Subcutaneous abdominal adipose tissue (tissue), 5 donors: ENCODE measurements around the gene TMC3.
"Not testable (repeated sequence)": the region's sequence is repeated elsewhere in the genome, so short reads cannot be mapped to it uniquely, and the experiment has no call there.

Experiments used
- H3K27ac ChIP-seq: one replicate; pipeline ENCODE4 v1.7.0; 2013; ENCODE audit warnings: low read depth, mild to moderate bottlenecking, inconsistent platforms, low read length, moderate library complexity
- H3K27me3 ChIP-seq, 5 donors: one replicate each; pipeline ENCODE4 v1.7.0; 2013; ENCODE audit warnings: low read length in 5 of 5, inconsistent platforms in 1 of 5; ENCODE audit not compliant: control insufficient read depth in 5 of 5, insufficient read depth in 4 of 5
- H3K36me3 ChIP-seq, 5 donors: one replicate each; pipeline ENCODE4 v1.7.0; 2013; ENCODE audit warnings: low read length in 5 of 5; ENCODE audit not compliant: control insufficient read depth in 5 of 5, insufficient read depth in 5 of 5
- H3K4me1 ChIP-seq, 5 donors: one replicate each; pipeline ENCODE4 v1.7.0; 2013; ENCODE audit warnings: low read length in 5 of 5, mild to moderate bottlenecking in 3 of 5, moderate library complexity in 1 of 5; ENCODE audit not compliant: control insufficient read depth in 5 of 5, insufficient read depth in 5 of 5
- H3K4me3 ChIP-seq, 5 donors: one replicate each; pipeline ENCODE4 v1.7.0; 2013; ENCODE audit warnings: low read length in 5 of 5, low read depth in 1 of 5
- H3K9ac ChIP-seq, 5 donors: one replicate each; pipeline ENCODE4 v1.7.0; 2013; ENCODE audit warnings: low read length in 5 of 5, mild to moderate bottlenecking in 4 of 5, moderate library complexity in 3 of 5
- H3K9me3 ChIP-seq, 5 donors: one replicate each; pipeline ENCODE4 v1.7.0; 2013; ENCODE audit warnings: low read length in 5 of 5; ENCODE audit not compliant: control insufficient read depth in 5 of 5
- donor health status: healthy.
- donor health status: healthy.
- donor health status: healthy.
- donor health status: healthy.
- donor health status: healthy.

TMC3 gene

GRCh38 chr15:81351651-81352050 is 22.4 kb downstream of the TMC3 start:
- Histone ChIP-seq H3K9me3 (no peaks in the 10 kb centered on the region), H3K27me3 (peaks cover 0 to 9% (median 0%) of the 10 kb centered on the region in 5 donors), H3K9ac (no peak overlapping the region), H3K36me3 (no peaks in the 10 kb centered on the region), H3K4me1 (no peaks in the 10 kb centered on the region), H3K4me3 (no peak overlapping the region), H3K27ac (no peak overlapping the region)

- Histone ChIP-seq H3K4me1 (no peaks in the 10 kb centered on the region), H3K27me3 (peaks cover 0 to 11% (median 0%) of the 10 kb centered on the region in 5 donors), H3K4me3 (no peak overlapping the region), H3K9ac (no peak overlapping the region), H3K36me3 (no peaks in the 10 kb centered on the region), H3K9me3 (no peaks in the 10 kb centered on the region), H3K27ac (no peak overlapping the region)
Measured at GRCh38 chr15:81349271-81349670, 24.7 kb downstream of the TMC3 start.

GRCh38 chr15:81348691-81349090 is 25.3 kb downstream of the TMC3 start:
- not testable (repeated sequence) for H3K36me3 ChIP-seq, H3K27ac ChIP-seq, H3K4me1 ChIP-seq, H3K9me3 ChIP-seq, H3K9ac ChIP-seq, H3K4me3 ChIP-seq
- H3K27me3 ChIP-seq, result peaks cover 0 to 11% (median 0%) of the 10 kb centered on the region in 5 donors

GRCh38 chr15:81347910-81348309 is 26.1 kb downstream of the TMC3 start:
- no peaks in the 10 kb centered on the region for H3K4me1 ChIP-seq
- H3K4me3 ChIP-seq, result no peak overlapping the region
- H3K9ac ChIP-seq, result no peak overlapping the region
- H3K36me3 ChIP-seq, result no peaks in the 10 kb centered on the region
- peaks cover 0 to 11% (median 0%) of the 10 kb centered on the region in 5 donors for H3K27me3 ChIP-seq
- H3K9me3 ChIP-seq, result no peaks in the 10 kb centered on the region
- no peak overlapping the region for H3K27ac ChIP-seq

- Histone ChIP-seq H3K36me3 (no peaks in the 10 kb centered on the region), H3K4me1 (no peaks in the 10 kb centered on the region), H3K4me3 (no peak overlapping the region)
Measured at GRCh38 chr15:81346611-81347010, 27.4 kb downstream of the TMC3 start.

GRCh38 chr15:81343371-81343770 is 30.6 kb downstream of the TMC3 start:
- H3K4me3 ChIP-seq, result no peak overlapping the region
- H3K9ac ChIP-seq, result no peak overlapping the region
- peaks cover 2 to 11% (median 8%) of the 10 kb centered on the region in 5 donors for H3K4me1 ChIP-seq
- no peaks in the 10 kb centered on the region for H3K9me3 ChIP-seq
- no peaks in the 10 kb centered on the region for H3K36me3 ChIP-seq
- no peak overlapping the region for H3K27ac ChIP-seq
- peaks cover 0 to 11% (median 0%) of the 10 kb centered on the region in 5 donors for H3K27me3 ChIP-seq

More at GRCh38 chr15:81346611-81347010, 27.4 kb downstream of the TMC3 start:
- Histone ChIP-seq H3K27me3 (peaks cover 0 to 12% (median 0%) of the 10 kb centered on the region in 5 donors), H3K9ac (no peak overlapping the region), H3K9me3 (no peaks in the 10 kb centered on the region), H3K27ac (no peak overlapping the region)

- no peaks in the 10 kb centered on the region for H3K36me3 ChIP-seq
- no peaks in the 10 kb centered on the region for H3K9me3 ChIP-seq
- peaks cover 7 to 26% (median 21%) of the 10 kb centered on the region in 5 donors for H3K4me1 ChIP-seq
- no peak overlapping the region for H3K9ac ChIP-seq
- H3K27ac ChIP-seq, result no peak overlapping the region
- H3K4me3 ChIP-seq, result no peak overlapping the region
- peaks cover 0 to 7% (median 0%) of the 10 kb centered on the region in 5 donors for H3K27me3 ChIP-seq
Measured at GRCh38 chr15:81341351-81341750, 32.7 kb downstream of the TMC3 start.

GRCh38 chr15:81339851-81340250 is 34.2 kb downstream of the TMC3 start:
- H3K36me3 ChIP-seq, result no peaks in the 10 kb centered on the region

GRCh38 chr15:81339321-81339720 is 34.7 kb downstream of the TMC3 start:
- no peak overlapping the region for H3K4me3 ChIP-seq
- H3K36me3 ChIP-seq, result no peaks in the 10 kb centered on the region
- no peak overlapping the region for H3K9ac ChIP-seq
- H3K4me1 ChIP-seq, result peaks cover 7 to 26% (median 21%) of the 10 kb centered on the region in 5 donors
- H3K27ac ChIP-seq, result no peak overlapping the region
- H3K27me3 ChIP-seq, result peaks cover 0 to 6% (median 0%) of the 10 kb centered on the region in 5 donors
- H3K9me3 ChIP-seq, result no peaks in the 10 kb centered on the region

More at GRCh38 chr15:81339851-81340250, 34.2 kb downstream of the TMC3 start:
- Histone ChIP-seq H3K27ac (no peak overlapping the region), H3K4me3 (no peak overlapping the region), H3K9me3 (no peaks in the 10 kb centered on the region), H3K4me1 (peaks cover 7 to 26% (median 21%) of the 10 kb centered on the region in 5 donors), H3K9ac (no peak overlapping the region), H3K27me3 (peaks cover 0 to 7% (median 0%) of the 10 kb centered on the region in 5 donors)

GRCh38 chr15:81338170-81339007 is 35.6 kb downstream of the TMC3 start:
- no peak overlapping the region for H3K9ac ChIP-seq
- H3K27me3 ChIP-seq, result peaks cover 0 to 6% (median 0%) of the 10 kb centered on the region in 5 donors
- peaks cover 7 to 26% (median 21%) of the 10 kb centered on the region in 5 donors for H3K4me1 ChIP-seq
- no peaks in the 10 kb centered on the region for H3K36me3 ChIP-seq
- no peaks in the 10 kb centered on the region for H3K9me3 ChIP-seq
- H3K4me3 ChIP-seq, result peak overlapping the region in 2 of 5 donors; percentile 4 to 11
- H3K27ac ChIP-seq, result peak overlapping the region; percentile 43
